HG03097 (cell line): ENCODE data around the gene TCF12.
"Not testable (repeated sequence)": the region's sequence is repeated elsewhere in the genome, so short reads cannot be mapped to it uniquely, and the experiment has no call there.

Source experiments
- ATAC-seq: cut with Tn5 transposase; IDR thresholded peaks from one replicate; pipeline ENCODE4 v1.9.1; 2021; ENCODE audit not compliant: unreplicated experiment, low FRiP score

TCF12 gene

GRCh38 chr15:56943403-56943802 lies 25.0 kb downstream of the TCF12 start:
- ATAC-seq = no peak

GRCh38 chr15:56944485-56944884 lies 26.0 kb downstream of the TCF12 start:
- no peak for ATAC-seq

GRCh38 chr15:56946150-56946549 lies 27.7 kb downstream of the TCF12 start:
- ATAC-seq = no peak

- no peak for ATAC-seq
These were observed 29.7 kb downstream of the TCF12 start for GRCh38 chr15:56948000-56948763.

- ATAC-seq = no peak
These were observed 30.3 kb downstream of the TCF12 start for GRCh38 chr15:56948764-56949101.

DNA sequence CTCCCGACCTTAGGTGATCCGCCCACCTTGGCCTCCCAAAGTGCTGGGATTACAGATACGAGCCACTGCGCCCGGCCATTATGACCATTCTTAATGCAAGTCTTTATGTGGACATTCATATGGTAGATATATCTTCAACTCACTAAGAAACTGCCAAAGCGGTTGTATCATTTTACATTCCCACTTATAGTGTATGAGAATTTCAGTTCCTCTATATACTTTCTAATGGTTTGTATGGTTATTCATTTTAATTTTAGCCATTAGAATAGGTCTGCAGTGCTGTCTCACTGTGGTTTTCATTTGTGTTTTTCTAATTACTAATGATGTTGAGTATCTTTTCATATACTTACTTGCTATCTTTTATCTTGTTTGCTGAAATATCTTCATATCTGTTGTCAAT lies 32.5 kb downstream of the TCF12 start:
- ATAC-seq = peak; percentile 65

GRCh38 chr15:56953790-56954189 lies 35.3 kb downstream of the TCF12 start:
- ATAC-seq = no peak

- ATAC-seq = not testable (repeated sequence)
These were observed 36.6 kb downstream of the TCF12 start for GRCh38 chr15:56955011-56955410.

DNA sequence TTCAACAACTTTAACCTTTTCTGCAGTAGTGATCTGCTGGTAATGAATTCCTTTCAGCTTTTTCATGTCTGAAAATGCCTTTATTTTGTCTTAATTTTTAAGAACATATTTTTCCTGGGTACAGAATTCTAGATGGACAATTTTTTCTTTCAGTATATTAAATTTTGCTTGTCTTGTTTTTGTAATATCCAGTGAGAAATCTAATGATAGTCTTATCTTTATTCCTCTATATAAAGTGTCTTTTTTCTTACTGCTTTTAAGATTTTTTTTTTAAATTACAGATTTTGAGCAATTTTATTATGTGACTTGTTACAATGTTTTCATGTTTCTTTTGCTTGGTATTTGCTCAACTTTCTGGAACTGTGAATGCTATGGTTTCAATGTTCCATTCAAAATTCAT lies 38.1 kb downstream of the TCF12 start:
- ATAC-seq = no peak

GRCh38 chr15:56957812-56958406 lies 39.5 kb downstream of the TCF12 start:
- no peak for ATAC-seq

- no peak for ATAC-seq
These were observed 40.8 kb downstream of the TCF12 start for GRCh38 chr15:56959318-56959648.

- no peak for ATAC-seq
These were observed 41.7 kb downstream of the TCF12 start for GRCh38 chr15:56960116-56960515.

DNA sequence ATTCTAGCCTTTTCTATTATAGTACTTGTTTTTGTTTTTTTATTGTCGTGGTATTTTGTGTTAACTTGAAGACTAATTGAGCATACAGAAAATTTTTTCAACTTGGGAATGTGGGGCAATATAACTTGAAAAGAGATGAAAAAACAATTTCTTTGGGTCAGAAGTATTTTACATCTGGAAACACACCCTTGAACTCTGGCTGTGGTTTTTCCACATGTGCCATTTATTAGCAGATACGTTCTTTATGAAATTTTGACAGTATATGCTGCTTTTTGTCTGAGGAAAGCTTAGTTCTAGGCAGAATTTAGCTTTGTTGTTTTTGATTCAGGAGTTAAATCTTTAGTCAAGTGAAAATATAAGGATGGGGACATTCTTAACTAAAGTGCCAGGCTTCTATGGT lies 44.7 kb downstream of the TCF12 start:
- no peak for ATAC-seq

DNA sequence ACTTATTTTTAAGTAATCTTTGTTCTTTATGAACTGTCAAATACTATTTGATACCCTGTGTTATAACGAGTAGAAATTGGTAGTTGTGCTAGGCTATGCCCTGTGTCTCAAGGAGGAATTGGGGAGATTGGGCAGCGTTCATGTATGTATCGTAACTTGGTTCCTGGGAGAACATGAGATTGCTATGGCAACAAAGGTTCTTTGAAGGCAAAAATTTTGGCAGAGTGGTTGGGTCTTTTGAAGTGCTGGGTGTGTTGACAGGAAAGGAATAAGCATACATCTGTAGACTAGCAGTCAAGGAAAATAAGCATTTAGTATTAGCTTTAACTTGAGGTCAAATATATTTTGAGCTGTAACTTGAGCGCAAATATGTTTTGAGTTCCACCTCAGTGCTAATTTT lies 45.3 kb downstream of the TCF12 start:
- ATAC-seq = no peak

DNA sequence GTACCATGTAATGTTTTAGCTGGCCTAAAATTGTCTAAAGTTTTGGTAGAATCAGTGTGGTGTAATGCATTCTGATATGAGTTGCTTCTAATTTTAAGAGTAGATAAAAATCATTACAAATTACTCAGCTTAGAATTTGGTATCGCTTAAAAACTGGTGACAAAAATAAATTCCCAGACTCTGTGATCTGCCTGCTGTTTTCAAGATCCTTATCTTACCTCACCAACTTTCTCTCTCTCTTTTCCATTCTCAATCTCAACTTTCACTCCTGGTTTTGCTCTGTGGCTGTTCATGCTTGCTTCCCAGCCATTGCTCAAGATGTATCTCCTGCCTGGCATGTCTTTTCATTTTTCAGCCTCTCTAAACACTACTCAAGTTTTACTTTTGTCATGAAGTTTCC lies 45.7 kb downstream of the TCF12 start:
- ATAC-seq = no peak

- ATAC-seq = no peak
These were observed 47.0 kb downstream of the TCF12 start for GRCh38 chr15:56965231-56966013.

GRCh38 chr15:56967336-56967735 lies 48.9 kb downstream of the TCF12 start:
- no peak for ATAC-seq

DNA sequence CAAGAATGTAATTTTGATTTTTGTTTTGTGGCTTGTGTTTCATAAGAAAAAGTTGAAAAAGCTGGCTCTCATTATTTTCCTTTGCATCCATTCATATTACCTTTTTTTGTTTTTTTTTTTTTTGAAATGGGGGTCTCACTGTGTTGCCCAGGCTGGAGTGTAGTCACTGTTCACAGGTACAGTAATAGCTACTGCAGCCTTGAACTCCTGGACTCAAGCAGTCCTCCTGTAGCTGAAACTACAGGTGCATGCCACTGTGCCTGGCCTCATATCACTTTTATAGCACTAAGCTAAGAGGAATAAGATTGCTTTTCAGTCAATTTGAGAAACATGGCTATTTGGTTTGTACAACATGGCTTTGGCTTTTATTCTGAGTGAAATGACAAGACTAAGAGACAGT lies 49.8 kb downstream of the TCF12 start:
- no peak for ATAC-seq

DNA sequence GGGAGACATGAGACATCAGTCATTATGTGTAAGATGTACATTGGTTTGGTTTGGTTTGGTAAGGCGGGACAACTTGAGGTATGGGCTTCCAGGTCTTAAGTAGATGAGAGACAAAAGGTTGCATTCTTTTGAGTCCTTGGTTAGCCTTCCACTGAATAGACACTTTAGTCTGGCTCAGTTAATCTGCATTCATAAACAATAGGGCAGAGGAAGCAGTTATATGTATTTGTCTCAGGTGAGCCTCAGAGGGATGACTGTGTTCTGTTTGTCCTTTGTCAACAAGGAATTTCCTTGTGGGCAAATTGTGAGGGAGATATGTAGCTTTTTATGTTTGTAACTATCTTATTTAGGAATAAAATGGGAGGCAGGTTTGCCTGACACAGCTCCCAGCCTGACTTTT lies 50.4 kb downstream of the TCF12 start:
- ATAC-seq = no peak

- no peak for ATAC-seq
These were observed 50.9 kb downstream of the TCF12 start for GRCh38 chr15:56969265-56969895.

DNA sequence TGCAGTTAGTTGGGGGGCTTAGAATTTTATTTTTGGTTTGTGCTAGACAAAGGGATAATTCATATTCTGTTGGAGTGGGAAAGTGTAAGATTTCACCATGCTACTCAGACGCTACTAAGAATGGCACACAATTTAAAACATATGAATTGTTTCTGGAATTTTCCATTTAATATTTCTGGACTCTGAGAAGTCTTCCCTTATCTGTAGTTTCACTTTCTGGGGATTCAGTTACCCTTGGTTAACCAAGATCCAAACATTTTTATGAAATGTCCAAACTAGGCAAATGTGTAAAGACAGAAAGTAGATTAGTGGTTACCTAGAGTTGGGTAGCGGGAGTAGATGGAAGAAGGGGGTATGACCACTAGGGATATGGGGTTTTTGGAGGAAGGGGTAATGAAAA lies 53.1 kb downstream of the TCF12 start:
- ATAC-seq = no peak
